Measurements from ENCODE around the gene PDE1C.

Gene PDE1C

GRCh38 chr7:31899356-31899927 is 170.8 kb downstream of the PDE1C start:
- no peaks in the 10 kb centered on the region for H3K79me2 ChIP-seq (ENCODE audit: control insufficient read depth, insufficient read depth, low read length, unreplicated experiment)
- H3K27me3 ChIP-seq (ENCODE audit: insufficient read depth, low read length): no peaks in the 10 kb centered on the region
- no peaks in the 10 kb centered on the region for H3K36me3 ChIP-seq (ENCODE audit: insufficient read depth, low read length)
- H3K4me3 ChIP-seq (ENCODE audit: low read depth, low read length): no peak overlapping the region
- no peaks in the 10 kb centered on the region for H3K4me1 ChIP-seq (ENCODE audit: control insufficient read depth, insufficient read depth, low read length, unreplicated experiment)
- H3K27ac ChIP-seq (ENCODE audit: low read depth, low read length): no peak overlapping the region
- peak overlapping the region; percentile 12 for H2AFZ ChIP-seq (ENCODE audit: low read length, unreplicated experiment)

- H2AFZ ChIP-seq (ENCODE audit: low read length, unreplicated experiment): no peak overlapping the region
- H3K27ac ChIP-seq (ENCODE audit: low read depth, low read length): no peak overlapping the region
- H3K4me1 ChIP-seq (ENCODE audit: control insufficient read depth, insufficient read depth, low read length, unreplicated experiment): no peaks in the 10 kb centered on the region
- H3K4me3 ChIP-seq (ENCODE audit: low read depth, low read length): no peak overlapping the region
- H3K79me2 ChIP-seq (ENCODE audit: control insufficient read depth, insufficient read depth, low read length, unreplicated experiment): no peaks in the 10 kb centered on the region
- H3K36me3 ChIP-seq (ENCODE audit: insufficient read depth, low read length): no peaks in the 10 kb centered on the region
- no peaks in the 10 kb centered on the region for H3K27me3 ChIP-seq (ENCODE audit: insufficient read depth, low read length)
Observed at GRCh38 chr7:31896925-31897324, 173.3 kb downstream of the PDE1C start.

- H3K4me1 ChIP-seq (ENCODE audit: control insufficient read depth, insufficient read depth, low read length, unreplicated experiment): no peaks in the 10 kb centered on the region
Observed at GRCh38 chr7:31894308-31894707, 175.9 kb downstream of the PDE1C start.

GRCh38 chr7:31893365-31893764 is 176.8 kb downstream of the PDE1C start:
- Histone ChIP-seq H3K4me1 (ENCODE audit: control insufficient read depth, insufficient read depth, low read length, unreplicated experiment) (no peaks in the 10 kb centered on the region), H3K27me3 (ENCODE audit: insufficient read depth, low read length) (no peaks in the 10 kb centered on the region), H3K36me3 (ENCODE audit: insufficient read depth, low read length) (no peaks in the 10 kb centered on the region), H3K27ac (ENCODE audit: low read depth, low read length) (no peak overlapping the region), H3K4me3 (ENCODE audit: low read depth, low read length) (no peak overlapping the region), H2AFZ (ENCODE audit: low read length, unreplicated experiment) (no peak overlapping the region), H3K79me2 (ENCODE audit: control insufficient read depth, insufficient read depth, low read length, unreplicated experiment) (no peaks in the 10 kb centered on the region)

More at GRCh38 chr7:31894308-31894707, 175.9 kb downstream of the PDE1C start:
- Histone ChIP-seq H3K4me3 (ENCODE audit: low read depth, low read length) (no peak overlapping the region), H3K36me3 (ENCODE audit: insufficient read depth, low read length) (no peaks in the 10 kb centered on the region), H3K27me3 (ENCODE audit: insufficient read depth, low read length) (no peaks in the 10 kb centered on the region), H2AFZ (ENCODE audit: low read length, unreplicated experiment) (no peak overlapping the region), H3K27ac (ENCODE audit: low read depth, low read length) (no peak overlapping the region), H3K79me2 (ENCODE audit: control insufficient read depth, insufficient read depth, low read length, unreplicated experiment) (no peaks in the 10 kb centered on the region)

- no peaks in the 10 kb centered on the region for H3K27me3 ChIP-seq (ENCODE audit: insufficient read depth, low read length)
Observed at GRCh38 chr7:31892099-31892829, 177.9 kb downstream of the PDE1C start.

GRCh38 chr7:31890766-31891165 is 179.4 kb downstream of the PDE1C start:
- Histone ChIP-seq H2AFZ (ENCODE audit: low read length, unreplicated experiment) (no peak overlapping the region), H3K27me3 (ENCODE audit: insufficient read depth, low read length) (no peaks in the 10 kb centered on the region), H3K27ac (ENCODE audit: low read depth, low read length) (no peak overlapping the region), H3K79me2 (ENCODE audit: control insufficient read depth, insufficient read depth, low read length, unreplicated experiment) (no peaks in the 10 kb centered on the region), H3K36me3 (ENCODE audit: insufficient read depth, low read length) (no peaks in the 10 kb centered on the region), H3K4me3 (ENCODE audit: low read depth, low read length) (no peak overlapping the region), H3K4me1 (ENCODE audit: control insufficient read depth, insufficient read depth, low read length, unreplicated experiment) (no peaks in the 10 kb centered on the region)

More at GRCh38 chr7:31892099-31892829, 177.9 kb downstream of the PDE1C start:
- no peak overlapping the region for H2AFZ ChIP-seq (ENCODE audit: low read length, unreplicated experiment)
- H3K36me3 ChIP-seq (ENCODE audit: insufficient read depth, low read length): no peaks in the 10 kb centered on the region
- H3K4me1 ChIP-seq (ENCODE audit: control insufficient read depth, insufficient read depth, low read length, unreplicated experiment): no peaks in the 10 kb centered on the region
- no peak overlapping the region for H3K27ac ChIP-seq (ENCODE audit: low read depth, low read length)
- H3K4me3 ChIP-seq (ENCODE audit: low read depth, low read length): no peak overlapping the region
- H3K79me2 ChIP-seq (ENCODE audit: control insufficient read depth, insufficient read depth, low read length, unreplicated experiment): no peaks in the 10 kb centered on the region

- Histone ChIP-seq H2AFZ (ENCODE audit: low read length, unreplicated experiment) (no peak overlapping the region), H3K4me3 (ENCODE audit: low read depth, low read length) (no peak overlapping the region), H3K4me1 (ENCODE audit: control insufficient read depth, insufficient read depth, low read length, unreplicated experiment) (no peaks in the 10 kb centered on the region), H3K27ac (ENCODE audit: low read depth, low read length) (no peak overlapping the region), H3K36me3 (ENCODE audit: insufficient read depth, low read length) (no peaks in the 10 kb centered on the region), H3K27me3 (ENCODE audit: insufficient read depth, low read length) (no peaks in the 10 kb centered on the region), H3K79me2 (ENCODE audit: control insufficient read depth, insufficient read depth, low read length, unreplicated experiment) (no peaks in the 10 kb centered on the region)
Observed at GRCh38 chr7:31890198-31890597, 180.0 kb downstream of the PDE1C start.

GRCh38 chr7:31887006-31887405 is 183.2 kb downstream of the PDE1C start:
- H3K27me3 ChIP-seq (ENCODE audit: insufficient read depth, low read length): no peaks in the 10 kb centered on the region
- H3K4me1 ChIP-seq (ENCODE audit: control insufficient read depth, insufficient read depth, low read length, unreplicated experiment): peaks cover 26% of the 10 kb centered on the region
- H3K27ac ChIP-seq (ENCODE audit: low read depth, low read length): no peak overlapping the region
- no peak overlapping the region for H3K4me3 ChIP-seq (ENCODE audit: low read depth, low read length)
- no peaks in the 10 kb centered on the region for H3K36me3 ChIP-seq (ENCODE audit: insufficient read depth, low read length)
- H2AFZ ChIP-seq (ENCODE audit: low read length, unreplicated experiment): no peak overlapping the region
- no peaks in the 10 kb centered on the region for H3K79me2 ChIP-seq (ENCODE audit: control insufficient read depth, insufficient read depth, low read length, unreplicated experiment)

GRCh38 chr7:31885171-31885570 is 185.0 kb downstream of the PDE1C start:
- H3K79me2 ChIP-seq (ENCODE audit: control insufficient read depth, insufficient read depth, low read length, unreplicated experiment): no peaks in the 10 kb centered on the region
- peaks cover 26% of the 10 kb centered on the region for H3K4me1 ChIP-seq (ENCODE audit: control insufficient read depth, insufficient read depth, low read length, unreplicated experiment)
- no peak overlapping the region for H3K4me3 ChIP-seq (ENCODE audit: low read depth, low read length)
- no peak overlapping the region for H2AFZ ChIP-seq (ENCODE audit: low read length, unreplicated experiment)
- no peak overlapping the region for H3K27ac ChIP-seq (ENCODE audit: low read depth, low read length)
- no peaks in the 10 kb centered on the region for H3K27me3 ChIP-seq (ENCODE audit: insufficient read depth, low read length)
- no peaks in the 10 kb centered on the region for H3K36me3 ChIP-seq (ENCODE audit: insufficient read depth, low read length)

- Histone ChIP-seq H3K4me3 (ENCODE audit: low read depth, low read length) (peak overlapping the region; percentile 56), H3K27me3 (ENCODE audit: insufficient read depth, low read length) (no peaks in the 10 kb centered on the region), H3K36me3 (ENCODE audit: insufficient read depth, low read length) (no peaks in the 10 kb centered on the region), H3K27ac (ENCODE audit: low read depth, low read length) (peak overlapping the region; percentile 72), H3K79me2 (ENCODE audit: control insufficient read depth, insufficient read depth, low read length, unreplicated experiment) (no peaks in the 10 kb centered on the region), H2AFZ (ENCODE audit: low read length, unreplicated experiment) (peak overlapping the region; percentile 80), H3K4me1 (ENCODE audit: control insufficient read depth, insufficient read depth, low read length, unreplicated experiment) (peaks cover 26% of the 10 kb centered on the region)
Observed at GRCh38 chr7:31883761-31884164, 186.4 kb downstream of the PDE1C start.

- H3K36me3 ChIP-seq (ENCODE audit: insufficient read depth, low read length): no peaks in the 10 kb centered on the region
- H3K4me1 ChIP-seq (ENCODE audit: control insufficient read depth, insufficient read depth, low read length, unreplicated experiment): peaks cover 26% of the 10 kb centered on the region
- H2AFZ ChIP-seq (ENCODE audit: low read length, unreplicated experiment): peak overlapping the region; percentile 80
- H3K27ac ChIP-seq (ENCODE audit: low read depth, low read length): no peak overlapping the region
- no peaks in the 10 kb centered on the region for H3K27me3 ChIP-seq (ENCODE audit: insufficient read depth, low read length)
- no peaks in the 10 kb centered on the region for H3K79me2 ChIP-seq (ENCODE audit: control insufficient read depth, insufficient read depth, low read length, unreplicated experiment)
- peak overlapping the region; percentile 5; the same call in 1 of the 2 replicates for H3K4me3 ChIP-seq (ENCODE audit: low read depth, low read length)
Observed at GRCh38 chr7:31882187-31882586, 188.0 kb downstream of the PDE1C start.
